ENCODE data around the gene SFXN5.

- TF ChIP-seq EZH2 (IDR thresholded peaks at IDR 0.05; ENCODE audit: insufficient read depth, poor library complexity, severe bottlenecking) (no peak), EZH2phosphoT487 (IDR thresholded peaks at IDR 0.05; ENCODE audit: insufficient read depth, low read depth) (no peak)
These were observed 72.8 kb downstream of the SFXN5 start for GRCh38 chr2:72998724-72999123.
